Progenitor cell of endocrine pancreas (in vitro differentiated cells): ENCODE results near the gene TNK1. TPM values are rescaled to one million over a fixed set of nuclear protein-coding genes. Genes with fewer than 3 reads are reported as not detected.
A peak's percentile ranks its signal among the peaks of the same experiment; 100 is the strongest.
"Not testable (repeated sequence)": the region's sequence is repeated elsewhere in the genome, so short reads cannot be mapped to it uniquely, and the experiment has no call there.

Source experiments
- DNase-seq: peaks from one replicate; pipeline ENCODE4 v3.0.0; 2021; ENCODE audit warnings: low spot score; ENCODE audit not compliant: unreplicated experiment
- H3K27ac Mint-ChIP-seq: 2 replicates; pipeline ENCODE4 v1.8.0; 2021; ENCODE audit warnings: mild to moderate bottlenecking, moderate library complexity, mixed read lengths
- H3K27me3 Mint-ChIP-seq: 2 replicates; pipeline ENCODE4 v1.8.0; 2021; ENCODE audit warnings: mixed read lengths
- H3K36me3 Mint-ChIP-seq: 2 replicates; pipeline ENCODE4 v1.8.0; 2022; ENCODE audit warnings: mixed read lengths; ENCODE audit not compliant: insufficient read depth
- H3K4me1 Mint-ChIP-seq: 2 replicates; pipeline ENCODE4 v1.8.0; 2021; ENCODE audit warnings: low read depth, mixed read lengths
- H3K4me3 Mint-ChIP-seq: 2 replicates; pipeline ENCODE4 v1.8.0; 2021; ENCODE audit warnings: low read depth, mild to moderate bottlenecking, moderate library complexity, mixed read lengths
- H3K9me3 Mint-ChIP-seq: 2 replicates; pipeline ENCODE4 v1.8.0; 2021; ENCODE audit warnings: low read depth, mixed read lengths
- CTCF ChIP-seq: fragments of 200-600 bp; sonication (generic); IDR thresholded peaks from one replicate; pipeline ENCODE4 v1.5.0; 2021; ENCODE audit warnings: antibody characterized with exemption, mild to moderate bottlenecking; ENCODE audit not compliant: unreplicated experiment
- long read RNA-seq: library from polyadenylated mRNA; unstranded; transcript quantifications from one replicate; pipeline ENCODE4 v2.0.0, GENCODE V29; 2020
- total RNA-seq: library from RNA; stranded (reverse); gene quantifications from 2 replicates; pipeline ENCODE4 v1.2.1, GENCODE V29; 2021

The TNK1 gene
- total RNA-seq, result 9.1 and 13.4 TPM in 2 replicates
- long read RNA-seq, partial matches to known transcripts, result 7 of 9 reads
- long read RNA-seq, other reads (novel, unspliced or antisense), result 2 of 9 reads

- DNase-seq, result peak; percentile 33
These were observed at the start of gene TNK1 for GRCh38 chr17:7380855-7381683. TNK1 (plus strand) TSS chr17:7381089; CDS start chr17:7382927, 1,838 bp downstream.

GRCh38 chr17:7332111-7332510, 48.8 kb upstream of the TNK1 start:
- Mint-ChIP-seq H3K4me3 (no peak overlapping the region), H3K27me3 (peaks cover under 1% of the 10 kb centered on the region), H3K27ac (no peak overlapping the region), H3K9me3 (no peaks in the 10 kb centered on the region), H3K36me3 (no peaks in the 10 kb centered on the region), H3K4me1 (peaks cover 11% of the 10 kb centered on the region)
- no peak for TF ChIP-seq CTCF
- DNase-seq, result no peak

More at GRCh38 chr17:7380855-7381683, at the start of gene TNK1:
- Mint-ChIP-seq H3K27ac (peak within 1 kb of the TSS; percentile 79), H3K36me3 (no peaks in the 10 kb centered on the region), H3K27me3 (peaks cover 37% of the 10 kb centered on the region), H3K4me3 (peak within 1 kb of the TSS; percentile 78), H3K4me1 (peaks cover 9% of the 10 kb centered on the region), H3K9me3 (peaks cover 5% of the 10 kb centered on the region)
- TF ChIP-seq CTCF, result no peak

GRCh38 chr17:7332600-7333069, 48.3 kb upstream of the TNK1 start:
- DNase-seq, H3K4me3 Mint-ChIP-seq, H3K27me3 Mint-ChIP-seq, H3K36me3 Mint-ChIP-seq, H3K9me3 Mint-ChIP-seq: not testable (repeated sequence)
- Mint-ChIP-seq H3K27ac (peak overlapping the region; percentile 60), H3K4me1 (peaks cover 11% of the 10 kb centered on the region)

- H3K27ac Mint-ChIP-seq, result peak overlapping the region; percentile 65
- no peaks in the 10 kb centered on the region for H3K4me1 Mint-ChIP-seq
- H3K4me3 Mint-ChIP-seq, result no peak overlapping the region
These were observed 45.9 kb upstream of the TNK1 start for GRCh38 chr17:7334938-7335538.

GRCh38 chr17:7335765-7336164, 45.1 kb upstream of the TNK1 start:
- DNase-seq, H3K36me3 Mint-ChIP-seq, H3K4me3 Mint-ChIP-seq, H3K9me3 Mint-ChIP-seq, H3K4me1 Mint-ChIP-seq, H3K27me3 Mint-ChIP-seq: not testable (repeated sequence)
- H3K27ac Mint-ChIP-seq, result peak overlapping the region; percentile 65

More at GRCh38 chr17:7334938-7335538, 45.9 kb upstream of the TNK1 start:
- no peaks in the 10 kb centered on the region for H3K36me3 Mint-ChIP-seq
- no peak for TF ChIP-seq CTCF
- DNase-seq, result no peak
- H3K27me3 Mint-ChIP-seq, result peaks cover 7% of the 10 kb centered on the region
- no peaks in the 10 kb centered on the region for H3K9me3 Mint-ChIP-seq
